Left cardiac atrium (tissue), 4 donors: ENCODE results near the gene VGLL2. TPM values are rescaled to one million over a fixed set of nuclear protein-coding genes. Genes with fewer than 3 reads are reported as not detected.

ENCODE experiments used
- ATAC-seq, 2 donors: fragments of 200-7000 bp; cut with Tn5 transposase; one replicate each; pipeline ENCODE4 v1.9.1; 2020; ENCODE audit warnings: mild to moderate bottlenecking in 2 of 2, moderate library complexity in 2 of 2
- DNase-seq: peaks from one replicate; pipeline ENCODE4 v3.0.0-alpha.2; 2020
- intact Hi-C, 2 donors: fragments of 100-400 bp; cut with DNase I; formaldehyde crosslinking; loops; one replicate each; pipeline versions ENCODE4 v1.14.1 to v1.15.1; 2022 to 2023
- total RNA-seq, 2 donors: library from RNA; stranded (reverse); fragmentation: NEBNext Ultra II Directional; extraction: Animal tissue kit (Norgen Biotek cat#: 25700); gene quantifications; one replicate each; pipeline ENCODE4 v1.2.1, GENCODE V29; 2021
- donor health status: DM: no; HTN: yes; CAD: no.
- donor health status: DM: no; HTN: yes; CAD: no; lungs with severe emphysema.
- donor health status: DM: yes; HTN: yes; CAD: no.
- donor health status: Dilated cardiomyopathy.

The VGLL2 gene
- total RNA-seq, 2 donors from 2014 or later: 0.26 to 1.7 TPM

DNA sequence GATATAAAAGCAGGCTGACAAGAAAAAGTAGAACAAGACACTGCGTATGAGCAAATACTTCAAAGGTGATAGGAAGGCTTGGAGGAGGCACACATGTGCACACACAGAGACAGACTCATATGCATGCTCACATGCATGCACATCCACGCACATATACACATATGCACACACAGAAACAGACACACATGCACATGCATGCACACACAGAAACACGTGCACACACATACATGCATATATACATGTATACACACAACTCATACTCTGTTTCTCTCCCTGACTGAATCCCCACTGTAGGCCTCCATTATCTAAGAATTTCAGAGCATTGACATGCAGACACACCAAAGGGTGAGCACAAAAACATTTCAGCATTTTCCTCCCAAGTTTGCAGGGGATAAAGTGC, 43.7 kb downstream of the VGLL2 start:
- ATAC-seq (no peak), DNase-seq (no peak)
- intact Hi-C loops: no loop called here

DNA sequence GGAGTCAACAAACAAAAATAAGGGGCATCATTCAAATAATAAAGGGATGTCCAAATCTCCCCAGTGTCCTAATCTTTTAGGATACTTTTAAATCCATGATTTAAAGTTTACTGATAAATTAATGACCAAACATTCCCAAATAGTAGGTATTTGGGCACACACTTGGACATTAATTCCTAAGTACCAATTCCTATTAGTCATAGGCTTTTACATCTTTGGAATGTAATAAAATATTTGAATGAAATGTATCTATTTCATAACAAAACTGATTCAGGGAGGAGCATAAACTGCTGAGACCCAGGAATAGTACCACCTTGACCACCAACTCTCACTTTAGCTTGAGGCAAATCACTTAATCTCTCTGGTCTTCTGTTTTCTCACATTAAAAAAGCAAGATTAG, 44.3 kb downstream of the VGLL2 start:
- DNase-seq: no peak
- ATAC-seq: no peak
- intact Hi-C loops: no loop called here

GRCh38 chr6:117311310-117311709, 46.0 kb downstream of the VGLL2 start:
- no peak for DNase-seq
- intact Hi-C loops: no loop called here
- ATAC-seq: no peak

DNA sequence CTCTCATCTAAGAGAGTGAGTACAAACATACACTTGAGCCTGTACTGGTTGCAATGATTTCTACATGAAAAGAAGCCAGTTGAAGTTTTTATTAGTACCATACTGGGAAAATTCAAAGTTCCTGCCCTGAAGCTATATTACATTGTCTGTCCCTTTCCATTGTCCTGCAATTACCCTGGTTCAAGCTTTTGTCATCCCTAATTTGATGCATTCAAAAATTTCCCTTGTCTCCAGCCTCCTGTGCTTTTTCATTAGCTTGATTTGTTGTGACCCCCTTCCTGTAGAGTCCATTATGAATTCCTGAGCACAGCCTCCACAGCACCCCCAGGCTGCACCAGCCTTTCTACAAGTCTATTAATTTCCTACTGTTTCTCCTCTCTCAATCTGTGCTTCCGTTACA, 46.4 kb downstream of the VGLL2 start:
- ATAC-seq (no peak), DNase-seq (no peak)
- intact Hi-C loops: no loop called here

DNA sequence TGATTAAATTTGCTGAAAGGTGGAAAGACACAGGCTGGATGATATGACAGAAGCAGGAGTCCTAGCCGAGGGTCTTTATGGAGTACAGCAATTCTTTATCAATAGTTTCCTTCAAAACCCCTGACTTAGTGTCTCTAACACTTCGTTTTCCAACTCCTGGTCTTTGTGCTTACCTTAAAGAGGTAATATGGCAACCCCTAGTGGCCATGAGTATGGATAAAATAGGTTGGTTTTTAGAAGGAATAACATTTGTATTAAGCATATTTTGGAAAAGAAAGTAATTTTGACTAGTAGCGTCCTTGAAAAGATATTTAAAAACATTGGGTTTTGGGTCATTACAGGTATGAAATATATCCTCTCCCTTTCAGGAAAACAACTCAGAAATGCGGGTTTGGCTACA, 51.9 kb downstream of the VGLL2 start:
- ATAC-seq (peak in 1 of 2 donors; percentile 34), DNase-seq (no peak)
- intact Hi-C loops: loop anchor here in 1 of 2 donors (5.0 kb wide), 2 partner anchors 345 to 535 kb away; no protein-coding TSS in a partner anchor

Other genes with a start within 250 kb of the VGLL2 start
- not detected for gene ROS1, start 160.4 kb downstream of the VGLL2 start, total RNA-seq
- 1 to 10 TPM; 4.1 to 8.2 TPM for gene DCBLD1, start 217.1 kb downstream of the VGLL2 start, total RNA-seq